NCI-H128 (cell line): Measurements from ENCODE around the gene PIWIL4.
"Not testable (repeated sequence)": the region's sequence is repeated elsewhere in the genome, so short reads cannot be mapped to it uniquely, and the experiment has no call there.

Source experiments
- DNase-seq: peaks from one replicate; lab custom pipeline; 2025; ENCODE audit not compliant: unreplicated experiment; lab: John Stamatoyannopoulos, UW

PIWIL4 gene

GRCh38 chr11:94546886-94547285 is 20.3 kb upstream of the PIWIL4 start:
- no peak for DNase-seq

DNA sequence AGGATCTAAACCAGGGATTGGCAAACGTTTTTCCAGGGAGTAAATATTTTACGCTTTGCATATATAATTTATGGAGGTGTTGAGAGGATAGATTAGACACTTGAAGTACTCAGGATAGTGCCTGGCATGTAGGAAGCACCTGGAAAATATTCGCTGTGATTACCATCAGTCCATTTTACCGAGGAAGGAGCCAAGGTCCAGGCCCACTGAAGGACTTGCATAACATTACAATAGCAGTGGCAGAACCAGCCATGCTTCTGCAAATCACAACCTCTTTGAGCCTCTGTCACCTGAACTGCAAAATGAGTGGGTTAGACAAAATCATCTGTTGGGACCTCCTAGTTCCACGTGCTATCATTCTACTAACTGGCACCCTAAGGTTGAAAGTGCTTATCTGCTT is 18.0 kb upstream of the PIWIL4 start:
- DNase-seq: no peak

DNA sequence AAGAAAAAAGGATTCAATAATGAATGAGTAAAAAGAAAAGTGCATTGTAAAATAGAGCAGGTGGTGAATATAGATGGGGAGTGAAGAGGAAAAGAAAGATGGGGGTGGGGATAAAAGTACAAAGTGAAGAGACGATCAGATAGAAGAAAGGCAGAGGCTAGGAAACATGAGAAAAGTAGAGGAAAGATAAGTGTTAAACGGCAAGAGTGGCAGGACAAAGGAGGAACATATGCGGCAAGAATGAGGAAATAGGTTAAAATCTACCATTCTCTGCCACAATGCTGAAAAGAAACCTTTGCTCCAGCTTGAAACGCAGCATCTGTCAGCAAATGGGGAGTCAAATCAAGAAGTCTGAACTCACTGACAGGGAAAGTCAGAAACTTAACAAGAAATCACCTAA is 16.7 kb upstream of the PIWIL4 start:
- DNase-seq: no peak

DNA sequence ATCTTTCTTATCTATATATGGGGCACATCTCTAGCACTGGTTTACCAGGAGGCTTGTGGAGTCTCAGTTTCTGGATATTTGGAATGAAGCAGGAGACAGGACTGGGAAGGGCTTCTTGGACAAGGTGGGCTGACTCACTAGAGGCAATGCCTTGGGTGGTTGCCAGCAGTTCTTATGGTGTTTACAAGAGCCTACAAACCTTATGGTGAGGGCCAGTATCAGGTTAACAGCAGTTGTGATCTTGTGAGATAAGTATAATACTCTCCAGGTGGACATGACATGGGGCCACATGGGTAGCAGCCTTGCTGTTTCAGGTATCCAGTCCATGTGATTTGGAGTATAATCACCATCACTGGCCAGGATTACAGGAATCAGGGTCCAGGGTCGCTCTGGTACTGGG is 13.2 kb upstream of the PIWIL4 start:
- no peak for DNase-seq

DNA sequence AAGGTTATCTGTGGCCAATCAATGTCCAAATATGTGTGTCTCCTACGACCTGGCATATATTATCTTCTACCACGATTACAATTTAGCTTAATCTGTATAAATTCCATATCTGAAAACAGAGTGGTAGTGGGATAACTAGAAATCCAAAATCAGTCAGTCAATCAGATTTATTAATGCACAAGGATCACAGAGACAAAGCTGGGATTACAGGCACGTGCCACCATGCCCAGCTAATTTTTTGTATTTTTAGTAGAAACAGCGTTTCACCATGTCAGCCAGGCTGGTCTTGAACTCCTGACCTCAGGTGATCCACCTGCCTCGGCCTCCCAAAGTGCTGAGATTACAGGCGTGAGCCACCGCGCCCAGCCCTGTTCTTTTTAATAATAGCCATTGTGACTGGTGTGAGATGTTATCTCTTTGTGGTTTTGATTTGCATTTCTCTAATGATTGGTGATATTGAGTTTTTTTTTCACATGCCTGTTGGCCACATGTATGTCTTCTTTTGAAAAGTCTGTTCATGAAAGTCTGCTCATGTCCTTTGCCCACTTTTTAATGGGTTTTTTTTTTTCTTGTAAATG is 11.3 kb upstream of the PIWIL4 start:
- not testable (repeated sequence) for DNase-seq

- DNase-seq: no peak
Measured at GRCh38 chr11:94557421-94557820, 9.7 kb upstream of the PIWIL4 start.

- no peak for DNase-seq
Measured at GRCh38 chr11:94557992-94558391, 9.2 kb upstream of the PIWIL4 start.

DNA sequence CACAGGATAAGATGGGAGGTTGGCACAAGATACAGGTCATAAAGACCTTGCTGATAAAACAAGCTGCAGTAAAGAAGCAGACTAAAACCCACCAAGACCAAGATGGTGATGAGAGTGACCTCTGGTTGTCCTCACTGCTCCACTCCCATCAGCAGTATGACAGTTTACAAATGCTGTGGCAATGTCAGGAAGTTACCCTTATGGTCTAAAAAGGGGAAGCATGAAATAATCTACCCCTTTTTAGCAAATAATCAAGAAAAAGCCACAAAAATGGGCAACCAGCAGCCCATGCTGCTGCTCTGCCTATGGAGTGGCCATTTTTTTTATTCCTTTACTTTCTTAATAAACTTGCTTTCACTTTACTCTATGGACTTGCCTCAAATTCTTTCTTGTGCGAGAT is 8.7 kb upstream of the PIWIL4 start:
- DNase-seq: no peak

- DNase-seq: no peak
Measured at GRCh38 chr11:94558932-94559331, 8.2 kb upstream of the PIWIL4 start.

GRCh38 chr11:94559361-94559760 is 7.8 kb upstream of the PIWIL4 start:
- no peak for DNase-seq

GRCh38 chr11:94560834-94561233 is 6.3 kb upstream of the PIWIL4 start:
- DNase-seq: no peak

DNA sequence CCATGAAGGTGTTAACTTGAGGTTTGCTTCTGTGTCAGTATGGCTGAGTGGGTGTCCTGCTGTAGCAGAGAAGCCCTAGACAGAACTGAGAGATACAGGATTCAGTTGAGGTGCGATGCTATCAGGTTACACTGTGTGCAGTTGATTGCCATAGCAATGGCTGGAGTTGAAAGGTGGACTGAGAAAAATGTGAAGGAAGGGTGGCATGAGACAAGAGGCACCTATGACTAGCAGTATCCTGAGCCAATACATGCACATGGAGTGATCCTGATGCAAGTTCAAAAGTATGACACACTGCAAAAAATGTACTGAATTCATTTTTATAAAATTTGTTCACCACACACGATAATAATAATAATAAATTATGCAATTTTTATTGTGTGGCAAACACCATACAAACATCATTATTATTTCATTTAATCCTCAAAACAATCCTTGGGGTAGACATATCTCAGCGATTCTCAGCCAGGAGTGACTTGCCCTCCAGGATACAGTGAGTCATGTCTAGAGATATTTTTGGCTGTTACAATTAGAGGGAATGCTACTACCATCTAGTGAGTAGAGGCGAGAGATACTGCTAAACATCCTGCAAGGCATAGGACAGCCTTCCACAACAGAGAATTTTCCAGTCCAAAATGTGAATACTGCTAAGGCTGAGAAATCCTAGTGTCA is 3.9 kb upstream of the PIWIL4 start:
- no peak for DNase-seq

DNA sequence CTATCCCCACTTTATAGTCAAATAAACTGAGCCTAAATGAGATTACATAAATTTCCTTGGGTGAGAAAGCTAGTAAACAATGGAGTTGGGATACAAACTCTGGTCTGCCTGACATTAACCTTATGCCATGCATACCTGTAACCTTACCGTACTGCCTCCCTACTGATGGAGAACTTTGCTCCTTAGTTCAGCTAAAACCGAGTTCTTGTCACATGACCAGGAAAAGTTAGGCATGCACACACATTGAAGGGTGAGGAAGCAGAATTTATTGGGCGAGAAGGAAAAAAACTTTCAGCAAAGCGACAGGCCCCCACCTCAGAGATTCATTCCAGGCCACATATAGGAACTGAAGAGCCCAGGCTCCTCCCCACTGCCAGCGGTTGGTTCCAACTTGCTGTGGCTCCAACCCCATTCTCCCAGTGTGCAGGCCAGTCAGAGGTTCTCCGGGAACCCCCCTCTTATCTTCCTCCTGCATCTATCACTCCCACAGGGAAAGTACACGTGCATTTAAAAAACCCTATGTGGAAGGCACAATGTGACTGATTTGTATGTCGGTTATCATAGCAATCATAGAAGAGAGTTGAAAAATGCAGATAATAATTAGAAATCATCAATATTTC is 3.2 kb upstream of the PIWIL4 start:
- DNase-seq: no peak

- no peak for DNase-seq
Measured at GRCh38 chr11:94568200-94568599, 1.0 kb downstream of the PIWIL4 start.

DNA sequence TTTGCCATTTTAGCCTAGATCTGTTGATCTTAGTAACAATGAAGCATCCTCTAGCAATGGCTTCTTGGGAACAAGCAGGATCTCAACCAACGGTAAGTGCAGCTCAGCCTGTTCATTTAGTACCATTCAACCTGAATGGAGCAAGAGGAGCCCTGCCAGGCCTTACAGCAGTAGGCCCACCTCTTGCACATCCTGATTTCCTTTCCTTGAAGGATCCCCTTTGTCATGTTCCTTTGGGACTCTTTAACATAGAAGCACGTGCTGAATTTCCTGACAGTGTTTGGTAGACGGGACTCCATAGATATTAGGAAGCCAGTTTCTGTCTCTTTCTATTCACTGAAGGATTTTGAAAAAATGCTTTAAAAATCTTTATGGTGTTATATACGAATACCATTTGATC is 1.5 kb downstream of the PIWIL4 start:
- DNase-seq: no peak

GRCh38 chr11:94572975-94573374 is 5.8 kb downstream of the PIWIL4 start:
- not testable (repeated sequence) for DNase-seq

GRCh38 chr11:94574193-94574961 is 7.2 kb downstream of the PIWIL4 start:
- DNase-seq: no peak

DNA sequence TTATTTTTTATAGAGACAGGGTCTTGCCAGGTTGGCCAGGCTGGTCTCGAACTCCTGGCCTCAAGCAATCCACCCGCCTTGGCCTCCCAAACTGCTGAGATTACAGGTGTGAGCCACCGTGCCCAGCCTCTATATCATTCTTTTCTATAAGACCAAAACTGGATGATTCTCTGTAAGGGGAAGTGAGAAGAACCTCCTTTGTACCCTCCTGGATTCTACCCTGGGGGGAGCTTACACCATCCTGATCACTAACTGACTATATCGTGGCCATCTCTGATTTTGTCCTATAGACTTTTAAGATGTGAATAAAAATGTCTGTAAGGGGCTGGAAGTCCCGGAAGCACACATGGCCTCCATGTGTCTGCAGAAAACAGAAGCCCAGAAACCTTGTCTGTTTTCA is 9.1 kb downstream of the PIWIL4 start:
- DNase-seq: no peak

DNA sequence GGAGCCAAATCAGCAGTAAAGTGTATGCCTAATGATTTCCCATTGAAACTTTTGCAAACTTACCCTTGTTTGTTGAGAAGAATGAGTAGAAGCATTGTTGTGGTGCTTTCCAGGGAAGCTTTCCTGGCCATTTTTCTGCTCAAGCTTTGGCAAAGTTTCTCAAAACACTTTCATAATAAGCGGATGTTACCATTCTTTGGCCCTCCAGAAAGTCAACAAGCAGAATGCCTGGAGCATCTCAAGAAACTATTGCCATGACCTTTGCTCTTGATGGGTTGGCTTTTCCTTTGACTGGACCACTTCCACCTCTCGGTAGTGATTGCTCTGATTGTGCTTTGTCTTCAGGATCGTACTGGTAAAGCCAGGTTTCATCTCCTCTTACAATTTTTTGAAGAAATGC is 10.7 kb downstream of the PIWIL4 start:
- DNase-seq: no peak

DNA sequence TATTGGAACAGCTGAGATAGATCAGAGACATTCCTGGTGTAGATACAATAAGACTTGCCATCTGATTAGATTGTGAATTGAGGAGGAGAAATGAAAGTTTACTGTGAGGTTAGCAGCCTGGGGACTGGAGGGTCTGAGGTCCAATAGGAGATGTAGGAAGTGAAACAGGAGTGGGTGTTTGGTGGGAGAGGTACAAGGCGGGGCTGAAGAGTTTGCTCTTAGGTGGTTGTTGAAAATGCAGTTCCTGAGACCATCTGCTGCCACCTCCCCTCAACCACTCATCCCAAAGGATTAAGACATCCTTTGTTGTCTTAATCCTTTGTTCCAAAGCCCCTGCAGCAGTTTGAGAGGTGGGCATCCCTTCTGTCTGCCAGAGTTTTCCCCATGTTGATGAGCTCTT is 14.8 kb downstream of the PIWIL4 start:
- DNase-seq: no peak

DNA sequence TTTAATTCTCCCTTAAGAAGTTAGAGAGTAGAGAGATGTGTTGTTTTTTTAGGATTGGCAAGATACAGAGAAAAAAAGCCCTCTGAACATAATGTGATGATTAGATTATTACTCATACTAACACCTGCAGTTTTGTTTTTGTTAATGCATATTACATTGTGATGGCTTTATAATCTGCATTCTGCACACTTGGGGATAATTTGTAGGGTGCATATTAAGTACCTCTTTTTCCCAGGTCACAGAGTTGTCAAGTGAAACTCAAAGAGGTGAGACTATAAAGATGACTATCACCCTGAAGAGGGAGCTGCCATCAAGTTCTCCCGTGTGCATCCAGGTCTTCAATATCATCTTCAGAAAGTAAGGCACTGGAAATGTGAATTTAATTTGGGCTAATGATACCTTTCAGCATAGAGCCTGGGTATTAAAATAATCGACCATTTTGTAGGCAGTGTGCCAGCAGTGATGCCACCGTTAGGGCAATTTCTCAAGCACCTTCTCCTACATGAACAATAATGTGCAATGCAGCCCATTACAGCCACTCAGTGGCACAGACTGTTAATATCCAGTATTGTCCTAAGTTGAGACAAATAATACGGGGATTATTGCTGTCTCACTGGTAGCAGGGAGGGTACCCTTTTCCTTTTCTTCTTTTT is 16.2 kb downstream of the PIWIL4 start:
- DNase-seq: no peak
